Measurements from ENCODE around the gene TBC1D22A.

DNA sequence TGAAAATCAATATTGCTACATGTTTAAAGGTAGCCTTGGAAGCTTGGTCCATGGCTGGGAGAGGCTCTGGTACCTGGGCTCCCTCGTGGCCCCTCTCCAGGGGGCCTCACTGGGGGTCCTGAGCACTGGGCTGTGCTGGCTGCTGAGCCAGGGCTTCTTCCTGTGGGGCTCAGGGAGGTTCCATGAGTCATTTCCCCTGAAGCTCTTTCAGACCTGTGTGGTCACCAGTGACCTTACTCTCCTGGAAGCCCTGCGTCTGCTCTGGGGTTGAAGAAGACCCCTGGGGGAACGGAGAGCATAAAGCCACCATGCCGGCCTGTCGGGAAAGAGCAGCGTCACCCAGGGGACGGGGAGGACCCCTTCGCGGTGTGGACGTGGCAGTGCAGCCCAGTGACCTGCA lies 389.0 kb downstream of the TBC1D22A start:
- no peak for TF ChIP-seq CTCF (IDR thresholded peaks at IDR 0.05; ENCODE audit: insufficient read depth, low read depth, low read length)
- TF ChIP-seq EZH2 (IDR thresholded peaks at IDR 0.05; ENCODE audit: insufficient read depth, low read length): no peak

Measured in astrocyte (in vitro differentiated cells and primary cell).